Stomach (tissue), 9 donors: Measurements from ENCODE around the gene BCL2A1. TPM values are rescaled to one million over a fixed set of nuclear protein-coding genes. Genes with fewer than 3 reads are reported as not detected.
"Not testable (repeated sequence)": the region's sequence is repeated elsewhere in the genome, so short reads cannot be mapped to it uniquely, and the experiment has no call there.

Experiments used
- DNase-seq, 2 donors: peaks; one replicate each; pipeline versions ENCODE4 v3.0.0 to v3.0.0-alpha.2; 2013 to 2019
- H3K27ac ChIP-seq, 5 donors: fragments of 200-600 bp in 4 of 5; sonication (generic) in 4 of 5; one replicate each; pipeline ENCODE4 v1.5.1; 2013 to 2019; ENCODE audit warnings: mild to moderate bottlenecking in 1 of 5, moderate library complexity in 1 of 5
- H3K27me3 ChIP-seq, 3 donors: fragments of 200-600 bp; sonication (generic); one replicate each; pipeline ENCODE4 v1.5.1; 2017 to 2019; ENCODE audit warnings: mixed run types in 1 of 3
- H3K36me3 ChIP-seq, 4 donors: fragments of 200-600 bp; sonication (generic); 1 replicate in 3 of 4; 2 replicates in 1 of 4; pipeline ENCODE4 v1.5.1; 2016 to 2019
- H3K4me1 ChIP-seq, 4 donors: fragments of 200-600 bp; sonication (generic); one replicate each; pipeline ENCODE4 v1.5.1; 2016 to 2019
- H3K4me3 ChIP-seq, 4 donors: fragments of 200-600 bp; sonication (generic) in 3 of 4; one replicate each; pipeline ENCODE4 v1.5.1; 2016 to 2019; ENCODE audit warnings: mild to moderate bottlenecking in 1 of 4
- H3K9me3 ChIP-seq, 4 donors: fragments of 200-600 bp; sonication (generic); one replicate each; pipeline ENCODE4 v1.5.1; 2016 to 2019
- EP300 ChIP-seq: sonication (generic); formaldehyde crosslinking; IDR thresholded peaks from one replicate; pipeline ENCODE4 v1.6.1; 2017; ENCODE audit warnings: antibody characterized with exemption
- POLR2A ChIP-seq, 4 donors: fragments of 450-650 bp; IDR thresholded peaks; one replicate each; pipeline ENCODE4 v1.6.1; 2016; ENCODE audit warnings: antibody characterized with exemption in 4 of 4, control low read depth in 2 of 4, mild to moderate bottlenecking in 1 of 4, moderate library complexity in 1 of 4
- POLR2AphosphoS5 ChIP-seq, 3 donors: sonication (generic); formaldehyde crosslinking; IDR thresholded peaks; one replicate each; pipeline ENCODE4 v1.6.1; 2016; ENCODE audit warnings: antibody characterized with exemption in 3 of 3
- WGBS, 5 donors: extraction: QIAGEN DNeasy Blood & Tissue Kit in 3 of 5; methylation state at CpG; one replicate each; pipeline versions ENCODE4 v1.1.5 to v1.1.7; 2013 to 2018; 5-methylcytosine and 5-hydroxymethylcytosine counted together
- intact Hi-C: fragments of 100-400 bp; cut with DNase I; formaldehyde crosslinking; loops from one replicate; pipeline ENCODE4 v1.15.1; 2023; ENCODE audit warnings: low total_unique reads
- polyA plus RNA-seq, 3 donors: library from polyadenylated mRNA; stranded (reverse); fragments of 200-250 nt; gene quantifications; one replicate each; pipeline ENCODE4 v1.2.3, GENCODE V29; 2013
- total RNA-seq, 5 donors: library from RNA; depleted of rRNA; stranded (reverse); fragments of >200 nt; gene quantifications; one replicate each; pipeline versions ENCODE4 v1.1.0 to v1.2.3, GENCODE V29; 2014 to 2016
- TF ChIP-seq, protein P1 (sequence below), 7 experiments: fragments of 450-650 bp in 4 of 7; fragments of 200-600 bp in 3 of 7; sonication (generic) in 3 of 7; IDR thresholded peaks; one replicate each; pipeline ENCODE4 v1.5.1; 2016 to 2019; ENCODE audit warnings: antibody characterized with exemption in 7 of 7, control low read depth in 2 of 7, mild to moderate bottlenecking in 1 of 7
- donor health status: healthy with polysubstance abuse.
- donor health status: Bipolar disorder and iron deficiency.
- donor health status: healthy.

BCL2A1 gene
- total and polyA plus RNA-seq, 8 donors: 0.87 to 29.4 (median 4.1) TPM; not detected in 2

- WGBS, 5 donors: 86 to 95% (median 90%) methylated on average over 2 of the region's 2 CpGs
- Histone ChIP-seq H3K4me3 (no peak overlapping the region), H3K27ac (no peak overlapping the region), H3K27me3 (no peaks in the 10 kb centered on the region), H3K36me3 (no peaks in the 10 kb centered on the region), H3K9me3 (no peaks in the 10 kb centered on the region), H3K4me1 (no peaks in the 10 kb centered on the region)
- TF ChIP-seq EP300 (no peak), POLR2AphosphoS5 (IDR thresholded peaks at IDR 0.05) (no peak), POLR2A (IDR thresholded peaks at IDR 0.05) (no peak)
- TF ChIP-seq, protein P1, sequence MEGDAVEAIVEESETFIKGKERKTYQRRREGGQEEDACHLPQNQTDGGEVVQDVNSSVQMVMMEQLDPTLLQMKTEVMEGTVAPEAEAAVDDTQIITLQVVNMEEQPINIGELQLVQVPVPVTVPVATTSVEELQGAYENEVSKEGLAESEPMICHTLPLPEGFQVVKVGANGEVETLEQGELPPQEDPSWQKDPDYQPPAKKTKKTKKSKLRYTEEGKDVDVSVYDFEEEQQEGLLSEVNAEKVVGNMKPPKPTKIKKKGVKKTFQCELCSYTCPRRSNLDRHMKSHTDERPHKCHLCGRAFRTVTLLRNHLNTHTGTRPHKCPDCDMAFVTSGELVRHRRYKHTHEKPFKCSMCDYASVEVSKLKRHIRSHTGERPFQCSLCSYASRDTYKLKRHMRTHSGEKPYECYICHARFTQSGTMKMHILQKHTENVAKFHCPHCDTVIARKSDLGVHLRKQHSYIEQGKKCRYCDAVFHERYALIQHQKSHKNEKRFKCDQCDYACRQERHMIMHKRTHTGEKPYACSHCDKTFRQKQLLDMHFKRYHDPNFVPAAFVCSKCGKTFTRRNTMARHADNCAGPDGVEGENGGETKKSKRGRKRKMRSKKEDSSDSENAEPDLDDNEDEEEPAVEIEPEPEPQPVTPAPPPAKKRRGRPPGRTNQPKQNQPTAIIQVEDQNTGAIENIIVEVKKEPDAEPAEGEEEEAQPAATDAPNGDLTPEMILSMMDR (IDR thresholded peaks at IDR 0.05): no peak
- DNase-seq: no peak
- intact Hi-C loops: no loop called here
Observed at GRCh38 chr15:80015156-80015555, 44.2 kb upstream of the BCL2A1 start.

DNA sequence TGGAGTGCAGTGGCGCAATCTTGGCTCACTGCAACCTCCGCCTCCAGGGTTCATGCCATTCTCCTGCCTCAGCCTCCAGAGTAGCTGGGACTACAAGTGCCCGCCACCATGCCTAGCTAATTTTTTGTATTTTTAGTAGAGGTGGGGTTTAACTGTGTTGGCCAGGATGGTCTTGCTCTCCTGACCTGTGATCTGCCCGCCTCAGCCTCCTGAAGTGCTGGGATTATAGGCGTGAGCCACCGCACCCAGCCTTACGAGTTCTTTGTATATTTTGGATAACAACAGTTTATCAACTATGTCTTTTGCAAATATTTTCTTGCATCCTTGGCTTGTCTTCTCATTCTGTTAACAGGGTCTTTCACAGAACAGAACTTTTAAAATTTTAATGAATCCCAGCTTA is 43.2 kb upstream of the BCL2A1 start:
- H3K4me1 ChIP-seq, H3K9me3 ChIP-seq, H3K27me3 ChIP-seq, intact Hi-C loops, H3K36me3 ChIP-seq, H3K27ac ChIP-seq, H3K4me3 ChIP-seq, DNase-seq: not testable (repeated sequence)
- 92 to 99% (median 96%) methylated on average over 7 of the region's 7 CpGs for WGBS, 5 donors

DNA sequence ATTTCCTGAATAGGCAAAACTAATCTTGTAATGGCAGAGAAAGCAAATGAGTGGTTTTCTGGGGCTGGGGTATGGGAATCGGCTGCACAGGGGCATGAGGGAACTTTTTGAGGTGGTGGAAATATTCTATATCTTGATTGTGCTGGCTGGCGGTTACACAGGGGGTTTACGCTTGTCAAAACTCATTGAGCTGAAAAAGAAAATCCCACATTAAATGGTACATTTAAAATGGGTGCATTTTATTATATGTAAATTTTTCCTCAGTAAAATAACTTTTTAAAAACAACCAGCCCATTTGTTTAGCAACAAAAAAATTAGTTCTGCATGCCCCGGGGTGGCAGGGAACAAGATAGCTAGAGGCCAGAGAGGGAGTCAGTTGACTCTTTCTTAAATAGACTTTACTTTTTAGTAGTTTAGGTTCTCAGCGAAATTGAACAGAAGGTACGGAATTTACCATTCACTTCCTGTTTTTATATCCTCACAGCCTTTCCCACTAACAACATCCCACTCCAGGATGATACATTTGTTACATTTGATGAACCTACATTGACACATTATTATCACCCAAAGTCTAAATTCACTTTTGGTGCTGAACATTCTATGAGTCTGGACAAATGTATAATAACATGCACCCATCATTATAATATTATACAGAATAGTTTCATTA is 41.2 kb upstream of the BCL2A1 start:
- 67 to 85% (median 71%) methylated on average over 6 of the region's 6 CpGs for WGBS, 5 donors
- Histone ChIP-seq H3K4me3 (no peak overlapping the region), H3K27ac (no peak overlapping the region), H3K36me3 (no peaks in the 10 kb centered on the region), H3K27me3 (no peaks in the 10 kb centered on the region), H3K9me3 (no peaks in the 10 kb centered on the region), H3K4me1 (no peaks in the 10 kb centered on the region)
- DNase-seq: no peak
- TF ChIP-seq, protein P1 (IDR thresholded peaks at IDR 0.05): no peak
- TF ChIP-seq POLR2AphosphoS5 (IDR thresholded peaks at IDR 0.05): no peak
- TF ChIP-seq POLR2A (IDR thresholded peaks at IDR 0.05): no peak
- no peak for TF ChIP-seq EP300
- intact Hi-C loops: no loop called here

DNA sequence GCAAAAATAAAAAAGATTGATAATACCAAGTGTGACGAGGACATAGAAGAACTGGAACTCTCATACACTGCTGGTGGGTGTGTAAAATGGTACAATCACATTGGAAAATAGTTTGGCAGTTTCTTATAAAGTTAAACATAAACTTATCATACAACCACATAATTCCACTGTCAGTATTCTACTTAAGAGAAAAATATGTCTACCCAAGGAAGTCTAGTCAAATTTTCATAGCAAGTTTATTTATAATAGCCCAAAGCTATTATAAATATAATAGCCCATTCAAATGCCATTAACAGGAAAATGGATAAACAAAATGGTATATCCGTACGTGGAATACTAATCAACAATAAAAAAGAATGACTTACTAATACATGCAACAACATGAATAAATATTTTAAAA is 40.6 kb upstream of the BCL2A1 start:
- Histone ChIP-seq H3K4me3 (no peak overlapping the region), H3K27ac (no peak overlapping the region), H3K4me1 (no peaks in the 10 kb centered on the region), H3K9me3 (no peaks in the 10 kb centered on the region), H3K27me3 (no peaks in the 10 kb centered on the region), H3K36me3 (no peaks in the 10 kb centered on the region)
- no peak for DNase-seq
- WGBS, 5 donors: 60 to 76% (median 64%) methylated on average over 3 of the region's 3 CpGs
- intact Hi-C loops: no loop called here
- TF ChIP-seq EP300 (no peak), POLR2AphosphoS5 (IDR thresholded peaks at IDR 0.05) (no peak), POLR2A (IDR thresholded peaks at IDR 0.05) (no peak)
- TF ChIP-seq, protein P1 (IDR thresholded peaks at IDR 0.05): no peak

- H3K4me3 ChIP-seq, H3K27ac ChIP-seq, H3K36me3 ChIP-seq, intact Hi-C loops, H3K4me1 ChIP-seq, H3K27me3 ChIP-seq, DNase-seq, H3K9me3 ChIP-seq: not testable (repeated sequence)
- 80 to 88% (median 87%) methylated on average over 9 of the region's 9 CpGs for WGBS, 5 donors
Observed at GRCh38 chr15:80011041-80011523, 40.1 kb upstream of the BCL2A1 start.
